Muscle of arm (tissue), 14 donors: ENCODE measurements around the gene HPCA. TPM values are rescaled to one million over a fixed set of nuclear protein-coding genes. Genes with fewer than 3 reads are reported as not detected.

Experiments used
- DNase-seq: peaks from one replicate; pipeline ENCODE4 v3.0.0-alpha.2; 2013
- long read RNA-seq, 11 donors: transcript quantifications; one replicate each; lab custom pipeline, GENCODE V29; 2026
- polyA plus RNA-seq, 12 donors: library from polyadenylated mRNA; unstranded; fragments of 120-200 nt; gene quantifications; one replicate each; pipeline ENCODE4 v1.2.1, GENCODE V29; 2013; ENCODE audit not compliant: insufficient read length in 12 of 12

The HPCA gene
- polyA plus RNA-seq, result 1 to 10 TPM in 1 of 12 donors, under 1 TPM in 8, not detected in 3; 0.22 to 1.4 (median 0.32) TPM
- long read RNA-seq, donor 1, result 0 reads
- long read RNA-seq, donor 2, result 0 reads
- long read RNA-seq, donor 3, result 0 reads
- long read RNA-seq, donor 4, result 0 reads
- long read RNA-seq, donor 5, result 0 reads
- long read RNA-seq, donor 6, result 0 reads
- long read RNA-seq, donor 7, result 0 reads
- long read RNA-seq, donor 8, result 0 reads
- long read RNA-seq, donor 9, result 0 reads
- long read RNA-seq, donor 10, result 0 reads
- long read RNA-seq, donor 11, partial matches to known transcripts, result 0 of 8 reads
- long read RNA-seq, donor 11, other reads (novel, unspliced or antisense), result 8 of 8 reads

DNA sequence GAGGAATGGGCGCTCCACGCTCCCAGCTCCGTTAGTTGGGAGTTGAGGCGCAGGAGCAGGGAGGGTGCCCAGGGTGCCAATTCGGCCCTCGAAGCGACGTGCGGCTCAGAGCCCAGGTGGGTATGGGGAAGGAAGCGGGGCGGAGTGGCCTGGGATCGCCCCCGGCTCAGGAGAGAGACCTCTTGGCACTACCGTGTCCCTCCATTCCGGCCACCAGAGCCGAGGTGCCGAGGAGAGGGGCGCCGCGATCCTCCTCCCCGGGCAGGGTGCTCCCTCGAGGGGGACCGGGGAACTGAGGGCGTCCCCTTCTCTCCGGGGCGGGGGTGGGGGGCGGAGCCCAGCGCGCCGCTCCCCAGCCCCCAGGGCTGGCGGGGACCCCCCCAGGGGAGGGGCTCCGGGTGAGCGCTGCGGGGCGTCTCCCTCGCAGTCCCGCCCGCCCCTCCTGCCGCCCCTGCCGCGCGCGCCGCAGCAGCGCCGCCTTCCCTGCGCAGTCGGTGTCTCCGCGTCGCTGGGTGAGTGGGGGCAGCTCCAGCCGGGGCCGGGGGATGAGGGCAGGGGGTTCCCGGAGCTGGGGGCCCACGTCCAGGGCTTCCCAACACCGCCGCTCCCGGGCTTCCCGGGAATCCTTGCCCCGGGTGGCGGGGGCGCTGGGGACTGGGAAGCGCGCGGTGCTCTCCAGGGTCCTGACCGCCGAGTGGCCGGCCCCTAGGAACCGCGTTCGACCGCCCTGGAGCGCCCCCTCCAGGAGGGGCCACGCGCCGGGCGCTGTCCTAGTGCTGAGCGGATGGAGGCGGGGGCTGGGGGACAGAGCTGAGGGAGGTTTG, at the start of gene HPCA:
Gene HPCA, plus strand, starts transcription at position 488 of the 824 bp plus-strand sequence. CDS start 2,408 bp downstream, outside the sequence.
- peak; percentile 57 for DNase-seq

DNA sequence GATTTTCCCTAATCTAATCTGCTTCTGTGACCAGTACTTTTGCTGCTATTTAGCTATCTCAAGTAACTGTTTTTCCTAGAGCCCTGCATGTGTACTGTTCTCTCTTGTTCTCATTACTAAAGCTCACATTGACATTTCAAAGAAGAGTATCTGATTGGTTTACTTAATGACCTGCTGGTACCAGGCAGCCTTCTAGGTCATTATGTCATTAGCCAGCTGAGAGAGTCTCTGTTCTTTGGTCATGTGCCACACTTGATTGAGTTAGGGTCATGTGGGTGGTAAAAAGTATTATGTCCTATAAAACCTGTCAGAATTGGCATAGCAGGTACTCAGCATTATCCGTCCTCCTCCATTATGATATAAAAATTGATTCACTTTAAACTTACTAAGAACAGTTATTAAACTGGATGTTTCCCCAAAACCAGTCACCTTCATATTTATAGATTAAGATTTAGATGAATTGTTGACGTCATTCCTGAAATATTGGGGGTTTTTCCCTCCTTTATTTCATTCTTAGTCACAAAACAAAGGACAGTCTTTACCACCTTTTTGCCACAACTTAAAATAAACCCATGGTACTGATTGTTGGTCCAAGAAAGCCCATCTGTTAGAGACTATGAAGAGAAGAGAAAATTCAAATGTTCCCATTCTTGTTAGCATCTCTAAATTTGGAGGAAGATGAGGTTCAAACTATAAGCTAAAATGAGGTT, 37.8 kb upstream of the HPCA start:
- no peak for DNase-seq

DNA sequence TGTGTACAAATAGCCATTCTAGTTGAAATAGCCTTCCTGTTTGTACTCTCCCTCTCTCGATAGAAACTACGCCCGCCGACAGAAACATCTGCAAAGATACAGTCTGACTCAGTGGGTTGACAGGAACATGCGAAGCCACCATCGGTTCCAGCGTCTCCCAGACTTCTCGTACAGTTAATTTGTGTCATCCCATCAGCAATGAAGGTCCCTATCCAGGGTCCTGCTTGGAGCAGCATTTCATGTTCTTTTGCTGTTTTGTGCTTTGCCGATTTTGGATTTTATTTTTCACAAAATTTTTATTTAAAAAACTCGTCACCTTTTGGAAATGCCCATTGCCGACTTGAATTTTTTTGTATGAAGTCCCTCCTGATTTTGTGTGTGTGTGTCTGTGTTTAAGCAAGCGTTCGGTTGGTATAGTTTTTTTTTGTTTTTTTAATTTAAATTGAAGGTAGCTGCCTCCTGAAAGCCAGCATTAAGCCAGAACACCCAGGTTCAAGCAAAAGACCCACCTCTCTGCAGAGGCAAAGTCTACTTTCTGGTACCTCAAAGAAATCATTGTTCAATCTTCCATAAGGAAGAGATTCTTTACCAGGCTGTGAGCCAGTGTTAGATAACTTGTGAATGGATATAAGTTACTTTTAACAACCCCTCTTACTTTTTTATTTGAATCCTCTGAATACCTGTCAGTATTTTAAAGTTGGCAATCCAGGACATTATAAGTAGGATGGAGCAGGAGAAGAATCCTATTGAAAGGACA, 30.3 kb upstream of the HPCA start:
- DNase-seq, result no peak

DNA sequence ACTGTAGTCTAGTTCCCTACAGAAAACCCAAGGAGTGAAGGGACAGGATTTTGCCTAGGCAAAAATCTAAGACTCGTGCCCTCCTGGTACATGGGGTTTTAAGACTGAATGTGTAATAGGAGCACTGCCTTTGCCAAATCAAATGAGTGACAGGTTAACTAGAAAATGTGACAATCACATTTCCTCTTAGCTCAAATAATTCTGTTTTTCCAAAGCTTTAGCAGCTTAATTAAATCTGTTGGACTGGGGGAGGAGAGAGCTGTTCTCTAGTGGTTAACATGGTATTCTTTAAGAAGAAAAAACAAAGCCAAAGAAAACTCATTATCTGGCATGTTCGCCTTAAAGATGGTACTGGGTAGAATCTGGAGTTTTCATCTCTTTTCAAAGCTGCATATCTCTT, 28.2 kb upstream of the HPCA start:
- DNase-seq, result no peak

DNA sequence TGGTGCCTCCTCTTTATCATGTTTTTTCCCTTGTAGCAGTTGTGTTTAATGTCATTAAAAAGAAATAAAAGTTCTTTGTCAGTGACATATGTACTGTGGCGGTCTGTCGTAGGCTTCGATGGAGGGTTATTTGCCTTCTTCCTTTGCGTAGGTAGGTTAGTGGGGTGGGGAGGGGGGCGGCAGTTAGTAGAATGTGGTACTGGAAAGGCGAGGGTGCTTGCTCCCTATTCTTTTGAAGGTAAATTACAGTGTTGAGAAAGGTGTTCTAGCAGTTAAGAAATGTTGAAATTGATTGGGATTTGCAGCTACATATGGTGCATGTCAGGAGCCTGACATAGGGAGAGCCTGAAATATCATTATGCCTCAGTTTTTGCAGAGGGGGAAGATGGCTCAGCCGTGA, 27.5 kb upstream of the HPCA start:
- DNase-seq, result no peak

DNA sequence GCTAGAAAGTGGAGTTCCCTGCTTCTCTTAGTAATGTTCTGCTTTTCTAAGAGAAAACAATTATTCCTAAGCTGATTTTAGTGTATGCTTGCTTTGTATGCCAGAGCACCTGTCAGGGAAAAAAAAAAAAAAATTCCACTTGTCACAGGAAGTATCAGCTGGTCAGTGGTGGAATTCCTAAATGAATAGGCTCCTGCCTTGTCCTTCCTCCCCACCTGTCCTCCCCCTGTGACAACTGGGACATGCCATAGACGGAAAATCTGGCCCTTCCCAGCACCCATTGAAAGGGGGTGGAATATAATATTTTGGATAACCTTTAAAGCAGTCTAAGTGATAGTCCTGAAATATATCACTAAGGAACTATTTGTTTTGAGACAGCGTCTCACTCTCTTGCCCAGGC, 26.4 kb upstream of the HPCA start:
- DNase-seq, result no peak

DNA sequence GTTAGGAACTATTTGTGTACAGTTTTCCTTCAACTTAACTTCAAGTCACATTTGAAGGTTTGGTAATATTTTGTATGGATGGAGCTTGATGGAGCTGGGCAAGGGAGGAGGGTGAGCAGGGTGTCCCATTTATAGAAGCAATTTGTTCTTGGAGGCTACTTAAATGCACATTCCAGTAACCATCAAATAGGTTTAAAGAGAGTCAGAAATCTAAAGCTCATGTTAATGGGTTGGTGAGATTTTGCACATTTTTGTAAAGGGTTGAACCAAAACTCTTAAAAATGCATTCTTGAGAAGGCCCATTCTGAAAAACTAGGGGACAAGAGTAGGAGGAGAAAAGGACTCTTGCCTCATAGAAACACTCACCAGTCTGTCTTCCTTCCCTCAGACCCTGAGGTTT, 25.7 kb upstream of the HPCA start:
- DNase-seq, result no peak

DNA sequence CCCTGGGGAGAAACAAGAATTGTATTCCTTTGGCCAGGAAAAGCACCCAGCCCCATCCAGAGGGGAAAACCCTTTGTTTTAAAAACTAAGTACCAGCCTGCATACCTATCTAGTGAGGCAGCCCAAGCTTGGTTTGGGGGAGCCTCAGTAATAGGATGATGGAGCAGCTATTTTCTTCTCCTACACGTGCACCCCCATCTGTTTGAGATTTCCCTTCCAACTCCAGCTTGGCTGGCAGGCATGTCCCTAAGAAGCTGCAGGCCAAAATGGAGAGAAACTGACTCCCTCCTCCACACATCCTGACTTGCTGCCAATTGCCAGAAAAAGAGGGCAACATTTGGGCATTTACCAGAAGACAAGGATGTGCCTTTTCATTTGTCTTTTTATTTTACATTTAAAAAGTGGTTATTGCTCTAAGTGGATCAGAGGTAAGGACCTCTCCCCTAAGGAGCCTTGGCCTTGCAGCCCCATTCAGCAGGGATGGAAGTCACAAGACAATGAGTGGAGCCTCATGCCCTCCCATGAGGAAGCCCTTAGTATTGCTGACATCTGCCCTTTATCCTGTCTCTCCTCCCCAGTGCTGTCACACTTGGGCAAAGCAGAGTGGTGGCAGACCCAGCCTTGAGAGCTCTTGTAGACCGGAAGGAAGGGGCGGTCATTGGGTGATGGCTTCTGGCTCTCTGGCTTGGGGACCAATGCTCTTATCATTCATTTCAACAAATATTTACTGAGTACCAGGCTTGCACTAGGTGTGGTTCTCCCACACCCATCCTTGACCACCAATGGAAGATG, 24.2 kb upstream of the HPCA start:
- no peak for DNase-seq

DNA sequence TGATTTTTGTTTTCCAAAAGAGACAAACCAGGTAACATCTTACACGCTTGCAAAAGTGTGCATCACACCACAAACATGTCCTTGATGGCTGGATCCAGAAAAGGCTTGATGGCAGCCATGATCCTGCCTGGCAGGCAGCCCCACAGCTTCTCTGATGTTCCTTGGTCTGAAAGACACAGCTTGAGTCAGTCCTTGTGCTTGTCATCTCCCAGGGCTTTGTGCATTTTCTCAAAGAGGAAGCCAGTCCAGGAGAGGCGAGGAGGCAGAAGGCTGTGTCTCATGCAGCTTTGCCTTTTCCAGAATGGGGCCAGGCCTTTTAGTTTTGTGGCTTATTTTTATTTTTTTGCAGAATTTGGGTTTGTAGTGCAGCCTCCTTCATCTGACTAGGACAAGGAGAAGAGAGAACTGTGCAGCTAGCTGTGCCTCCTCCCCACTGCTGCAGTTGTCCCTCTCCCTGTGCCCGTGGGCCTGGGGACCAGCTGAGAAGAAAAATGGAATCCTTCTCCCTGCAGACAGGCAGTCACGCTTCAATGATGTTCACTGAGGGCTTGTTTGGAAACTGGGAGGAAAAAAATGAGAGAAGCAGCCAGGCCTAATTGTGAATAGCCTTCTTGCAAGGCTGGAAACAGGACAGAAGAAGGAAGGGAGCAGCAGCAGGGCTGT, 22.9 kb upstream of the HPCA start:
- no peak for DNase-seq

DNA sequence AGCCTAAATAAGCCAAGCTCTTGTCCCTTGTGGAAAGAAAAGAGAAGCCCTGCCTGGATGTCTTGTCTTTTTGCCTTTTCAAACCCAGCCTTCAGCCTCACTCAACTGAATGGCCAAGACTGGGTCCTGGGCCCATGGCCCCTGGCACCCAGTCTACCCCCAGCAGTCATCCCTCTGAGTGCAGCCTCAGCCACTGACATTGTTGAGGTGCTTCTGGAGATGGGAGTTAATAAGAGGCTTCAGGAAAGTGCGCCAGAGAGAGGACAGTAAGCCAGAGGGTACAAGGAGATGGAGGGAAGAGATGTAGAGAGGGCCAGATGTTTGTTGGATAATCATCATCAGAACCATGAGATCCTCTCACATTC, 22.4 kb upstream of the HPCA start:
- no peak for DNase-seq

DNA sequence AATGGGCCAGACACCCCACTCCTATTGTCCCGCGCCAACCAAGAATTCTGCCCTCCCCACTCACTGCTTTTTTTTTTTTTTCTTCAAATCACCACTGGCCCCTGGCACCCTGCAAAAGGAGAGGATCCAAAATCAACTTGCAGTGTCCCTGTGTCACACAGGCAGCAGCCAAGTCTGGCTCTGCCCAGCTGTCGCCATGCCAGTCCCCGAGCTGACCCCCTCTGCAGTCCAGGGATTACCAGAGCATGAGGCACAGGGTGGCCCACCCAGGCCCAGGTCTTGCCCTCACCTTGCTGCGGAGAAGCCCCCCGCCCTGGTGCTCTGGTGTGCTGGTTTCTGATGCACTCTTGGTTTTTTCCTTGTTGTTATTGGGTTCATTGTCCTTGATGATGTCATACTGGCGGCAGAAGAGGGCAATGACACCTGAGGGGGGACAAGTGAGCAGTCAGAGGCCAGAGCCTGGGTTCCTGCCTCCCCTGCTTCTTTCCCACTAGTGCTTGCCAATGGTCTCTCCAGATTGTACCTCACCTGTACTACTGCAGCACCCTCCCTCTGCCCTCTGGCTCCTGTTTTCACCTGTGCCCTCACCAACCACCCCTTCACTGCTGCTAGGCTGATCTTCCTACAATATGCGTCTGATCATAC, 21.8 kb upstream of the HPCA start:
- DNase-seq, result no peak

DNA sequence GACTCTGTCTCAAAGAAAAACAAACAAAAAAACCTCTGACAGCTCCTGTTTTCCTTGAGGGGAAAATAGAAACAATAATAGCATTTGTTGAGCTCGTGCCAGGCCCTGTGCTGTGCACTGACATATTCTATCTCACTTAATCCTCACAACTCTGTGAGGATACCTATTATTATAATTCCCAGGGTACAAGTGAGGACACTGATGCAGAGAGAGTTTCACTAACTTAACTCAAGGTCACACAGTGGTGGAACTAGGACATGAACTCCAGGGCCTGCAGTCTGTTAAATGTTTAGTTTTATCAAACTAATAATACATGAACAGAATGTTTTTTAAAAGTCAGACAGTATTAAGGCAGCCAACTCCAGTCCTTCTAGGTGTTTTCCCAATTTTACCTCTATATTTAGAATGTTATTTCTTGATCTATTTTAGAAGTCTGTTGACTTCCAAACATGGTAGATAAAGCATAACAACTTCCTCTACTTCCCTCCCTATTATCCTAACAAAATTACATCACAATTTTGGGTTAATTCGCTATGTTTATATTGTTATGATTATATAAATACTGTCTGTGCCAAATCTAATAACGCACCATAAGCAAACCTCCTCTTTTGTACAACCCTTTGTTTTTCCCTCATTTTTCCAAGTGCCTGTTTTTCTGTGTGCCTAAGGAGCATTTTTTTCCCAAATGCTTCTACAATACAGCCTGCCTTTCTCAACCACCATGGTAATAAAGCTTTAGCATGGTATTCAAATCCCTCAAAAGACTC, 20.5 kb upstream of the HPCA start:
- DNase-seq, result no peak

DNA sequence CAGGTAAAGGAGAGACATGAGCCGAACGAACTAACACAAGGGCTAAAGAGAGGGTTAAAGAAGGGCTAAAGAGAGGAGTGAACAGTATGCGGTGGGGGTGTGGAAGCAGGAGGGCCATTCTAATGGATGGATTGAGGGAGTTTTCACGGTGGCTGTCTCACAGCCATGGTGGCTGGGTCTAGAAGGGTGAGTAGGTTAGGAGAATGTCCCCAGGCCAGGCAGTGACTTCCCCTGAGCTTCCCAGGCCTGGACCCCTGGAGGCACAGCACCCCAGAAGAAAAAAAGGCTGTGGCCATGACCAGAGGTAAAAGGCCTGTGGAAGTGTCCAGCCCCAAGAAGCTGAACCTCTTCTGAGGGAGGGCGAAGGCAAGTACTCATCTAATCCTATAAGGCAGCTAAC, 19.1 kb upstream of the HPCA start:
- no peak for DNase-seq

DNA sequence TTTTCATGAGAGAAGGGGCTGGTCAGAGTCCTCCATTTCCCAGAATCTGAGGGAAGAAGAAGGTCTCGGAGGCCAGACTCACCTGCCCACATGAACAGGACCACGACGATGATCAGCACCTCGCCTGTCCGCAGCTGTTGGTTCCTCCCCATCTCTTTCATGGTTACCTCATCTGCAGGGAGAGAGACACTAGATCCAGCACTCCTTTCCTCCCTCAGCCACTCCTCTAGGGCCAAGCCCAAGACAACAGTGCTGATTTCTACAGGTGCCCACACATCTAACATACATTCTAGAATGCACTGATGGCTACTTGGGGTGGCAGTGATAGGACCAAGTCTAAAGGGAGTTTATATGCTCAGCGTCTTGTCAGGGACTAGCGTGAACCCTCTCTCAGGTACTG, 18.6 kb upstream of the HPCA start:
- no peak for DNase-seq

DNA sequence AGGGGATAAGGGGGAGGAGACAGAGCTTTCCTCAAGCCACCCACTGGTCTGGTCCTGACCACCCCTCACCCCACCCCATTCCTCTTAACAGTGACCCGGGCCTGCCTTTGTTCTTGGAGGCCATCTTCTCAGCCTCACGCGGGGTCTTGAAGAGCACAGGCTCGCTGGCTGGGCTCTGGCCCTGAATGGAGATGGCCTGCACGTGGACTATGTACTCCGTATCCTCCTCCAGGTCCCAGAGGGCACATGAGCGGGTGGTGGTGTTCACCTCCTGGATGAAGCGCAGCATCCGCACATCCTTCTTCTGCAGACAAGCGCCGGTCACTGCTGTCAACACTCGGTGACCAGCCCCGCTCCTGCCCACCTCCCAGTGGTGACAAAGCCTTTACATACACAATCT, 18.2 kb upstream of the HPCA start:
- DNase-seq, result no peak

DNA sequence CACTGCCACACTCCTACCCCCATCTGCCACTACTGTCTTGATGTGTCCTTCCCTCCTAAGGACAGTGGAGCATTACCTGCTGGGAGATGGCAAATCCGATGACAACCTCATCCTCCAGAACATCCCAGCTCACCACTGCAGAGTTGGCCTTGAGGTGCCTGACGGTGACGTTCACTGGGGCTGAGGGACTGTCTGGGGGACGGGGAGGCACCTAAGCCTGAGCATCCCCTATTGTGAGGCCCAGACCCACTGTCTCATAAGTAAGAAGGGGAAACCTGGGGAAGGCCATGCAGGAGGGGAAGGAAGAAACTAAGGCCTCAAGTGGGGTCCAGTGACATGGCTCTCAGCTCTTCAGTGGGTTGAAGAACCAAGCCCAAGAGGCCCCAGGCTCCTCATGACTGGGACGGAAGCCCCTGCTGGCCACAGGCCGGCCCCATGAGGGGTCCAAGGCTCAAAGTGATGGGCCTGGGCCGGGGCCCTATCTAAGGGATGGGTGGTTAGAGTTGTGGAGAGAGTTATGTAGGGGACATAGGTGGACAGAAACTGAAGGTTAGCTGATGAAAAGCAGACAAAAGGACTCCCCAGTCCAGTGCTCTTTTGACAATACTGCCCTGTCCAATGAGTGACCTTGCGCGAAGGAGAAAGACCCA, 17.4 kb upstream of the HPCA start:
- no peak for DNase-seq

DNA sequence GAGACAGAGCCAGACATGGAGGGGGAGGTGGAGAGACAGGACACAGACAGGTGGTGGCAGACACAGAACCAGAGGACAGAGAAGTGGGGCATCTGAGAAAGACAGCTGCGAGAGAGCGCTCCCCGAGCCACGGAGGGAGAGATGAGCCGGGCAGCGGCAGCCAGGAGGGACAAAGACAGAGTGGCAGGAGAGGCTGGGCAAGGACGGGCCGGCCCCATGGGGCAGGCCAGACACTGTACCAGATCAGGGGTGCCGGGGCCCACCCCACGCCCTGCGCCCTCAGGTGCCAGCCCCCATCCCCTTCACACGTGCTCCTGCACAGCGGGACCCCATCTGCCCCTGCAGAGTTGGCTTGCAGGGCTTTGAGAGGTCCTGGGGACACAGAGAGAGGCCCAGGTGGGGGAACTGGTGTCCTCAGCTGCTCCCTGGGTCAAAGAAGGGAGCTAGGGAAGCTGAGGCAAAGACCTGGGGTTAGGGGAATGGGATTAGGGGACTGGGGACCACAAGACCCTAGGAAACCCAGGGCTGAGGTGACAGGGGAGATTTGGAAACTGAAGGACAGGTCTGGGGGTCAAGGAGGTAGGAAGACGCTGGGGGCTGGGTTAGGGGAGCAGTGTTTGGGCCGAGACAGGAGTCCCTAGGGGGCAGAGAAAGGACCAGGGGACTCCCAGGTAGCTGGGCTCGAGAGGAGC, 16.2 kb upstream of the HPCA start:
- DNase-seq, result no peak
